H1 (cell line): ENCODE measurements around the gene LRRC2.

Source experiments
- BCL11A ChIP-seq, 2 experiments: IDR thresholded peaks; one replicate each; pipeline ENCODE4 v1.6.1; 2011; ENCODE audit warnings: low read depth in 2 of 2, low read length in 2 of 2, mild to moderate bottlenecking in 2 of 2
- CTCF ChIP-seq, 3 experiments: IDR thresholded peaks; 1 replicate in 2 of 3; 2 replicates in 1 of 3; pipeline versions ENCODE4 v1.5.1 to v1.6.1; 2011; ENCODE audit warnings: low read length in 3 of 3, mild to moderate bottlenecking in 3 of 3, inconsistent platforms in 2 of 3, low read depth in 1 of 3, moderate library complexity in 1 of 3; ENCODE audit not compliant: insufficient read depth in 1 of 3; ENCODE audit errors: control extremely low read depth in 1 of 3
- FOSL1 ChIP-seq: IDR thresholded peaks from 2 replicates; pipeline ENCODE4 v1.6.1; 2011; ENCODE audit warnings: mild to moderate bottlenecking, low read depth, low read length, moderate library complexity; ENCODE audit not compliant: insufficient read depth
- JUND ChIP-seq: IDR thresholded peaks from 2 replicates; pipeline ENCODE4 v1.6.1; 2011; ENCODE audit warnings: mild to moderate bottlenecking, improper control_type of control experiment, low read length
- MAFK ChIP-seq: IDR thresholded peaks from 2 replicates; pipeline ENCODE4 v1.6.1; 2012; ENCODE audit warnings: low read depth, mild to moderate bottlenecking, improper control_type of control experiment, low read length
- PHF8 ChIP-seq: fragments of 200-600 bp; sonication (generic); conservative IDR thresholded peaks from 2 replicates; pipeline ENCODE4 v1.7.1; 2012; ENCODE audit warnings: low read depth, mild to moderate bottlenecking, inconsistent platforms, low read length, moderate library complexity
- POLR2AphosphoS5 ChIP-seq: IDR thresholded peaks from 2 replicates; pipeline ENCODE4 v1.6.1; 2011; ENCODE audit warnings: low read depth, low read length
- TAF1 ChIP-seq: IDR thresholded peaks from 2 replicates; pipeline ENCODE4 v1.6.1; 2011; ENCODE audit warnings: mild to moderate bottlenecking, low read depth, low read length
- TBP ChIP-seq: IDR thresholded peaks from 2 replicates; pipeline ENCODE4 v1.6.1; 2011; ENCODE audit warnings: low read depth, low read length, improper control_type of control experiment
- ZNF274 ChIP-seq: IDR thresholded peaks from 2 replicates; pipeline ENCODE4 v1.7.0; 2012; ENCODE audit warnings: low read length, borderline replicate concordance; ENCODE audit errors: extremely low read depth

- TF ChIP-seq TBP (no peak), CTCF (IDR thresholded peaks at IDR 0.05; ENCODE audit: control extremely low read depth in 1 of 3, insufficient read depth in 1 of 3, low read depth in 1 of 3, low read length in 3 of 3) (no peak), MAFK (no peak), PHF8 (no peak), BCL11A (IDR thresholded peaks at IDR 0.05; ENCODE audit: low read depth in 2 of 2, low read length in 2 of 2) (no peak), POLR2AphosphoS5 (no peak), TAF1 (no peak), FOSL1 (no peak), JUND (no peak), ZNF274 (no peak)
Observed at GRCh38 chr3:46599590-46599989, 33.5 kb upstream of the LRRC2 start.
